ENCODE measurements around the gene RNF6.

DNA sequence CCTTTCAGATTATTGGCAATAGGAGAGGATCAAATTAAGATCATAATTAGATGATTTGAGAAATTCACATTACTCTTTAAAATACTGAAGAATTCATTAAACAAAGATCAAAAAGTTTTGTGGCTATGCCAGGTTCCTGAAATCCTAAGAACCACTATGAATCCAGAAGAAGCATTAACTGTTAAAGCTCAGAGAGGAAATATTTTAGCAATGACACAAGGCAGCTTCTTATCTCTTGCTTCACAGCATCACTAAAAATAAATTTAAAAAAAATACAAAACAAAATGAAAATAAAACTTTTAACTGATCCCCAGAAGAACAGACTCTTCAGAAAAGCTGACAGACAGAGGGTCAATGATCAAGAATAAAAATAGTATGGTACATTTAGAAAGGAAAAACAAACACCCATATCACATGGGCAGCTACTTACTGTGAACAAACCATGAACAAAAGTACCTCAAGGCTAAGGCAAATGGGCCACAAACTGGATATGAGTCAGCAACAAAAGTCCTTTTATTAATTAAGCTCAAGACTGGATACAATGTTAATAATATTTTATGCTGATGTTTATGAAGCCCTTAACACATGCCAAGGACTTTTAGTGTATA lies 19.6 kb downstream of the RNF6 start:
- no peak for TF ChIP-seq POLR2A (IDR thresholded peaks at IDR 0.05; ENCODE audit: borderline replicate concordance, extremely low read depth, insufficient read depth, insufficient read length)
- TF ChIP-seq, protein P1, sequence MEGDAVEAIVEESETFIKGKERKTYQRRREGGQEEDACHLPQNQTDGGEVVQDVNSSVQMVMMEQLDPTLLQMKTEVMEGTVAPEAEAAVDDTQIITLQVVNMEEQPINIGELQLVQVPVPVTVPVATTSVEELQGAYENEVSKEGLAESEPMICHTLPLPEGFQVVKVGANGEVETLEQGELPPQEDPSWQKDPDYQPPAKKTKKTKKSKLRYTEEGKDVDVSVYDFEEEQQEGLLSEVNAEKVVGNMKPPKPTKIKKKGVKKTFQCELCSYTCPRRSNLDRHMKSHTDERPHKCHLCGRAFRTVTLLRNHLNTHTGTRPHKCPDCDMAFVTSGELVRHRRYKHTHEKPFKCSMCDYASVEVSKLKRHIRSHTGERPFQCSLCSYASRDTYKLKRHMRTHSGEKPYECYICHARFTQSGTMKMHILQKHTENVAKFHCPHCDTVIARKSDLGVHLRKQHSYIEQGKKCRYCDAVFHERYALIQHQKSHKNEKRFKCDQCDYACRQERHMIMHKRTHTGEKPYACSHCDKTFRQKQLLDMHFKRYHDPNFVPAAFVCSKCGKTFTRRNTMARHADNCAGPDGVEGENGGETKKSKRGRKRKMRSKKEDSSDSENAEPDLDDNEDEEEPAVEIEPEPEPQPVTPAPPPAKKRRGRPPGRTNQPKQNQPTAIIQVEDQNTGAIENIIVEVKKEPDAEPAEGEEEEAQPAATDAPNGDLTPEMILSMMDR (IDR thresholded peaks at IDR 0.05 in 2 of 3, conservative IDR thresholded peaks at IDR 0.05 in 1 of 3; ENCODE audit: borderline replicate concordance in 1 of 3, insufficient read depth in 1 of 3, low read depth in 2 of 3, low read length in 2 of 3), result no peak
- TF ChIP-seq RAD21 (IDR thresholded peaks at IDR 0.05; ENCODE audit: low read depth), result no peak
- no peak for TF ChIP-seq ELF1 (IDR thresholded peaks at IDR 0.05; ENCODE audit: borderline replicate concordance, low read depth)
- TF ChIP-seq EZH2phosphoT487 (IDR thresholded peaks at IDR 0.05; ENCODE audit: borderline replicate concordance), result no peak
- no peak for TF ChIP-seq POLR2AphosphoS5 (IDR thresholded peaks at IDR 0.05; ENCODE audit: low read depth, low read length)
- TF ChIP-seq SIN3A (IDR thresholded peaks at IDR 0.05; ENCODE audit: low read depth), result no peak
- no peak for TF ChIP-seq JUND (IDR thresholded peaks at IDR 0.05)
- TF ChIP-seq ZNF274 (IDR thresholded peaks at IDR 0.05; ENCODE audit: low read depth, low read length), result no peak
- no peak for TF ChIP-seq TCF7L2 (IDR thresholded peaks at IDR 0.05; ENCODE audit: borderline replicate concordance, extremely low read depth, insufficient read depth, insufficient read length)
- TF ChIP-seq, protein P2, sequence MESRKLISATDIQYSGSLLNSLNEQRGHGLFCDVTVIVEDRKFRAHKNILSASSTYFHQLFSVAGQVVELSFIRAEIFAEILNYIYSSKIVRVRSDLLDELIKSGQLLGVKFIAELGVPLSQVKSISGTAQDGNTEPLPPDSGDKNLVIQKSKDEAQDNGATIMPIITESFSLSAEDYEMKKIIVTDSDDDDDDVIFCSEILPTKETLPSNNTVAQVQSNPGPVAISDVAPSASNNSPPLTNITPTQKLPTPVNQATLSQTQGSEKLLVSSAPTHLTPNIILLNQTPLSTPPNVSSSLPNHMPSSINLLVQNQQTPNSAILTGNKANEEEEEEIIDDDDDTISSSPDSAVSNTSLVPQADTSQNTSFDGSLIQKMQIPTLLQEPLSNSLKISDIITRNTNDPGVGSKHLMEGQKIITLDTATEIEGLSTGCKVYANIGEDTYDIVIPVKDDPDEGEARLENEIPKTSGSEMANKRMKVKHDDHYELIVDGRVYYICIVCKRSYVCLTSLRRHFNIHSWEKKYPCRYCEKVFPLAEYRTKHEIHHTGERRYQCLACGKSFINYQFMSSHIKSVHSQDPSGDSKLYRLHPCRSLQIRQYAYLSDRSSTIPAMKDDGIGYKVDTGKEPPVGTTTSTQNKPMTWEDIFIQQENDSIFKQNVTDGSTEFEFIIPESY (IDR thresholded peaks at IDR 0.05; ENCODE audit: extremely low read depth, insufficient replicate concordance, low read length), result no peak
